GM18508 (cell line): ENCODE measurements around the gene PRELID1.
"Not testable (repeated sequence)": the region's sequence is repeated elsewhere in the genome, so short reads cannot be mapped to it uniquely, and the experiment has no call there.

Source experiments
- ATAC-seq: cut with Tn5 transposase; IDR thresholded peaks from one replicate; pipeline ENCODE4 v1.9.1; 2021; ENCODE audit warnings: moderate number of reproducible peaks; ENCODE audit not compliant: insufficient read depth, unreplicated experiment

Gene PRELID1

GRCh38 chr5:177303121-177303924, at the start of gene PRELID1, which contains the start of gene RAB24:
PRELID1 (plus strand) TSS chr5:177303799; CDS start chr5:177303986, 187 bp downstream.
RAB24 (minus strand) TSS chr5:177303719; CDS start chr5:177303288, 431 bp downstream.
- ATAC-seq: no peak

- ATAC-seq: no peak
These were observed 47.3 kb upstream of the PRELID1 start for GRCh38 chr5:177256296-177256695.

- not testable (repeated sequence) for ATAC-seq
These were observed 44.9 kb upstream of the PRELID1 start for GRCh38 chr5:177258711-177259110.

GRCh38 chr5:177260961-177261360, 42.6 kb upstream of the PRELID1 start:
- ATAC-seq: no peak

GRCh38 chr5:177261510-177261909, 42.1 kb upstream of the PRELID1 start:
- no peak for ATAC-seq

- no peak for ATAC-seq
These were observed 39.4 kb upstream of the PRELID1 start for GRCh38 chr5:177264178-177264577.

- ATAC-seq: no peak
These were observed 38.2 kb upstream of the PRELID1 start for GRCh38 chr5:177265395-177265794.

GRCh38 chr5:177269232-177269895, 34.2 kb upstream of the PRELID1 start:
- no peak for ATAC-seq

- no peak for ATAC-seq
These were observed 33.6 kb upstream of the PRELID1 start for GRCh38 chr5:177269976-177270375.

GRCh38 chr5:177270653-177271052, 32.9 kb upstream of the PRELID1 start:
- no peak for ATAC-seq

- no peak for ATAC-seq
These were observed 32.5 kb upstream of the PRELID1 start for GRCh38 chr5:177271113-177271512.

- ATAC-seq: no peak
These were observed 27.7 kb upstream of the PRELID1 start for GRCh38 chr5:177275883-177276282.

- ATAC-seq: no peak
These were observed 26.7 kb upstream of the PRELID1 start for GRCh38 chr5:177276886-177277285.

- ATAC-seq: no peak
These were observed 15.4 kb upstream of the PRELID1 start for GRCh38 chr5:177288191-177288590.

GRCh38 chr5:177290816-177291596, 12.6 kb upstream of the PRELID1 start:
- ATAC-seq: no peak

- ATAC-seq: no peak
These were observed 11.9 kb upstream of the PRELID1 start for GRCh38 chr5:177291735-177292134.

GRCh38 chr5:177293819-177294581, 9.6 kb upstream of the PRELID1 start:
- no peak for ATAC-seq

- ATAC-seq: no peak
These were observed 9.0 kb upstream of the PRELID1 start for GRCh38 chr5:177294632-177295031.

- ATAC-seq: no peak
These were observed 7.7 kb upstream of the PRELID1 start for GRCh38 chr5:177295924-177296323.

GRCh38 chr5:177296581-177296980, 7.0 kb upstream of the PRELID1 start:
- ATAC-seq: no peak
